Measurements from ENCODE around the gene CA14.

- TF ChIP-seq MAX (IDR thresholded peaks at IDR 0.05) (no peak), SMC3 (IDR thresholded peaks at IDR 0.05) (no peak), BCL3 (IDR thresholded peaks at IDR 0.05) (no peak), POLR2A (IDR thresholded peaks at IDR 0.05; ENCODE audit: low read length) (no peak), RNF2 (IDR thresholded peaks at IDR 0.05; ENCODE audit: borderline replicate concordance, low read depth) (no peak), JUNB (IDR thresholded peaks at IDR 0.05) (no peak), CHD2 (IDR thresholded peaks at IDR 0.05; ENCODE audit: low read length, partially characterized antibody) (no peak), FOSL2 (IDR thresholded peaks at IDR 0.05) (no peak), FOSL2 (CRISPR knock-in tag; IDR thresholded peaks at IDR 0.05) (no peak), CTCF (IDR thresholded peaks at IDR 0.05) (no peak)
Observed at GRCh38 chr1:150269451-150269850, 11.9 kb downstream of the CA14 start.
